ENCODE results near the gene VAC14.
"Not testable (repeated sequence)": the region's sequence is repeated elsewhere in the genome, so short reads cannot be mapped to it uniquely, and the experiment has no call there.

The VAC14 gene

GRCh38 chr16:70800781-70801480, at the start of gene VAC14:
Gene VAC14 (minus strand): TSS chr16:70801158. CDS start chr16:70800900, 258 bp downstream.
- DNase-seq: peak; percentile 41 to 86

- not testable (repeated sequence) for DNase-seq
Observed at GRCh38 chr16:70823498-70824118, 22.6 kb upstream of the VAC14 start.

GRCh38 chr16:70822734-70823133, 21.8 kb upstream of the VAC14 start:
- not testable (repeated sequence) for DNase-seq

- DNase-seq: not testable (repeated sequence)
Observed at GRCh38 chr16:70818088-70818487, 17.1 kb upstream of the VAC14 start.

GRCh38 chr16:70809392-70810060, 8.6 kb upstream of the VAC14 start:
- DNase-seq: no peak

GRCh38 chr16:70808371-70808770, 7.4 kb upstream of the VAC14 start:
- DNase-seq: no peak

- no peak for DNase-seq
Observed at GRCh38 chr16:70805787-70806186, 4.8 kb upstream of the VAC14 start.

GRCh38 chr16:70805380-70805779, 4.4 kb upstream of the VAC14 start:
- no peak for DNase-seq

- no peak for DNase-seq
Observed at GRCh38 chr16:70804734-70805169, 3.8 kb upstream of the VAC14 start.

- no peak for DNase-seq
Observed at GRCh38 chr16:70804153-70804733, 3.3 kb upstream of the VAC14 start.

- DNase-seq: no peak
Observed at GRCh38 chr16:70803319-70803718, 2.4 kb upstream of the VAC14 start.

GRCh38 chr16:70801611-70802010, 653 bp upstream of the VAC14 start:
- DNase-seq: no peak

- no peak for DNase-seq
Observed at GRCh38 chr16:70800311-70800710, 647 bp downstream of the VAC14 start.

- no peak for DNase-seq
Observed at GRCh38 chr16:70796301-70796700, 4.7 kb downstream of the VAC14 start.

GRCh38 chr16:70795296-70795912, 5.6 kb downstream of the VAC14 start:
- DNase-seq: no peak

GRCh38 chr16:70793851-70794502, 7.0 kb downstream of the VAC14 start:
- DNase-seq: no peak

- DNase-seq: no peak
Observed at GRCh38 chr16:70790815-70791214, 10.1 kb downstream of the VAC14 start.

- no peak for DNase-seq
Observed at GRCh38 chr16:70789595-70790447, 11.1 kb downstream of the VAC14 start.

- no peak for DNase-seq
Observed at GRCh38 chr16:70788668-70789594, 12.0 kb downstream of the VAC14 start.

GRCh38 chr16:70786020-70786755, 14.8 kb downstream of the VAC14 start:
- DNase-seq: no peak
